ENCODE data around the gene CLTB. TPM values are rescaled to one million over a fixed set of nuclear protein-coding genes. Genes with fewer than 3 reads are reported as not detected.

Gene CLTB
- polyA plus RNA-seq, 1 experiment = 141 TPM

DNA sequence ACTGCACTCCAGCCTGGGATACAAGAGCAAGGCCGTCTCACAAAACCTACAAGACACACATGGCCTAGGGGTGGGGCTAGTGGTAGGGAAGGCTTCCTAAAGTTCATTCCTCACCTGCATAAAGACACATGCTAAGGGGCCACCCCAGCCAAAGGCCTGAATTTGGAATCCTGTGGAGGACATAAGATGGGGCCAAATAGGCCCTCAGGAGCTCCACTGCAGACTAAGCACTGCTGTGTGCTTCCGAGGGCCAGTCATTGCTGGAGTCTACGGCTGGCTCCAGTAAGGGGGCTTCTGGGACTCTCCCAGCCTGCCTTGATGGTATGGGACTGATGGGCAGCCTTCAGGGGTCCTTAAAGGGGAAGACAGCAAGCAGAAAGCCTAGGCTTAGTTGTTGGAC lies 33.6 kb downstream of the CLTB start:
- POLR2A ChIA-PET = no interaction called here
- H3K27me3 ChIP-seq (ENCODE audit: control insufficient read depth, insufficient read depth, low read length) = no peaks in the 10 kb centered on the region
- H3K36me3 ChIP-seq (ENCODE audit: control insufficient read depth, insufficient read depth, low read length) = peaks cover 10% of the 10 kb centered on the region
- DNase-seq (ENCODE audit: low read depth) = no peak
- TF ChIP-seq CTCF (IDR thresholded peaks at IDR 0.05; ENCODE audit: insufficient read depth, low read depth, low read length) = no peak
- no peak overlapping the region for H3K4me3 ChIP-seq (ENCODE audit: low read depth, low read length)
- CTCF ChIA-PET = no interaction called here

DNA sequence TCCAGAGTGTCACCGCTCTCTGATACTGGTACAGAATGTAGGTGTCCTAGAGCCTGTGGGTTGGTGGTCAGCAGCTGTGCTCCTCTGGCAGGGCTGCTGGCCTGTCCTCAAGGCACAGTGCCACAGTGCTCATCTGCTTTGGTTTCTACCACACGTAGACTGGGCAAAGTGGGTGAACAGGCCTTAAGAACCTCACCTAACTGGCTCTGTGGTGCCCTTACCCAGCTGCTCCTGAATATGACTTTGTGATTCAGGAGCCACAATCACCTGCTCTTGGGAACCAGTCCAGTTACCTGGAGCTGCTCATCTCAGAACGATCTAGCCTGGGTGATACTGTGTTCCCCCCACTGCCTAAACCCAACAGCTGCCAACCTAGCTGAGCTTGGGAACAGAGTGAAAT lies 34.4 kb downstream of the CLTB start:
- ChIA-PET POLR2A (no interaction called here), CTCF (no interaction called here)
- TF ChIP-seq CTCF (IDR thresholded peaks at IDR 0.05; ENCODE audit: insufficient read depth, low read depth, low read length) = no peak
- Histone ChIP-seq H3K27me3 (ENCODE audit: control insufficient read depth, insufficient read depth, low read length) (no peaks in the 10 kb centered on the region), H3K36me3 (ENCODE audit: control insufficient read depth, insufficient read depth, low read length) (peaks cover 10% of the 10 kb centered on the region), H3K4me3 (ENCODE audit: low read depth, low read length) (no peak overlapping the region)
- no peak for DNase-seq (ENCODE audit: low read depth)

GRCh38 chr5:176381423-176381822 lies 34.9 kb downstream of the CLTB start:
- CTCF ChIA-PET = interaction anchor here (0.6 kb wide), 1 partner anchor 240 kb away, joined by 3 read pairs; no protein-coding TSS in a partner anchor
- Histone ChIP-seq H3K27me3 (ENCODE audit: control insufficient read depth, insufficient read depth, low read length) (no peaks in the 10 kb centered on the region), H3K4me3 (ENCODE audit: low read depth, low read length) (no peak overlapping the region), H3K36me3 (ENCODE audit: control insufficient read depth, insufficient read depth, low read length) (peaks cover 10% of the 10 kb centered on the region)
- no peak for TF ChIP-seq CTCF (IDR thresholded peaks at IDR 0.05; ENCODE audit: insufficient read depth, low read depth, low read length)
- DNase-seq (ENCODE audit: low read depth) = no peak
- POLR2A ChIA-PET = no interaction called here

GRCh38 chr5:176379881-176380280 lies 36.5 kb downstream of the CLTB start:
- H3K27me3 ChIP-seq (ENCODE audit: control insufficient read depth, insufficient read depth, low read length) = no peaks in the 10 kb centered on the region
- no peak overlapping the region for H3K4me3 ChIP-seq (ENCODE audit: low read depth, low read length)
- DNase-seq (ENCODE audit: low read depth) = no peak
- no peak for TF ChIP-seq CTCF (IDR thresholded peaks at IDR 0.05; ENCODE audit: insufficient read depth, low read depth, low read length)
- POLR2A ChIA-PET = no interaction called here
- H3K36me3 ChIP-seq (ENCODE audit: control insufficient read depth, insufficient read depth, low read length) = peaks cover 8% of the 10 kb centered on the region
- CTCF ChIA-PET = interaction anchor here (1.1 kb wide), 1 partner anchor 19 kb away, joined by 6 read pairs; the partner anchor contains the start of gene KIAA1191

GRCh38 chr5:176373100-176373818 lies 43.1 kb downstream of the CLTB start:
- Histone ChIP-seq H3K4me3 (ENCODE audit: low read depth, low read length) (no peak overlapping the region), H3K36me3 (ENCODE audit: control insufficient read depth, insufficient read depth, low read length) (peaks cover 12% of the 10 kb centered on the region), H3K27me3 (ENCODE audit: control insufficient read depth, insufficient read depth, low read length) (no peaks in the 10 kb centered on the region)
- DNase-seq (ENCODE audit: low read depth) = no peak
- ChIA-PET CTCF (no interaction called here), POLR2A (no interaction called here)
- no peak for TF ChIP-seq CTCF (IDR thresholded peaks at IDR 0.05; ENCODE audit: insufficient read depth, low read depth, low read length)

All from BJ (cell line).